Neural cell (in vitro differentiated cells): ENCODE results near the gene DUSP18. TPM values are rescaled to one million over a fixed set of nuclear protein-coding genes. Genes with fewer than 3 reads are reported as not detected.

Experiments used
- H2AFZ ChIP-seq: fragments of 200-600, 300-800 bp; sonication (generic), shearing (Covaris generic); 2 replicates; pipeline ENCODE4 v1.6.0; 2014; ENCODE audit warnings: low read depth, mild to moderate bottlenecking, antibody characterized with exemption, low read length, moderate library complexity
- H3F3A ChIP-seq: fragments of 200-600 bp; shearing (Covaris generic); 2 replicates; pipeline ENCODE4 v1.6.1; 2016; ENCODE audit warnings: mild to moderate bottlenecking, moderate library complexity, mixed read lengths, antibody characterized with exemption, low read length; ENCODE audit not compliant: insufficient read depth, poor library complexity, severe bottlenecking
- H3K27ac ChIP-seq: fragments of 200-600, 300-800 bp; sonication (generic), shearing (Covaris generic); 2 replicates; pipeline ENCODE4 v1.5.1; 2014; ENCODE audit warnings: mild to moderate bottlenecking, low read length, moderate library complexity
- H3K27me3 ChIP-seq: fragments of 300-800, 200-600 bp; sonication (generic), shearing (Covaris generic); 2 replicates; pipeline ENCODE4 v1.6.0; 2014; ENCODE audit warnings: mild to moderate bottlenecking, low read depth, low read length, moderate library complexity; ENCODE audit not compliant: insufficient read depth
- H3K36me3 ChIP-seq: fragments of 300-800, 200-600 bp; sonication (generic), shearing (Covaris generic); 2 replicates; pipeline ENCODE4 v1.5.1; 2014; ENCODE audit warnings: mild to moderate bottlenecking, antibody characterized with exemption, low read length, moderate library complexity; ENCODE audit not compliant: insufficient read depth
- H3K4me2 ChIP-seq: fragments of 300-800, 200-600 bp; sonication (generic), shearing (Covaris generic); 2 replicates; pipeline ENCODE4 v1.6.0; 2014; ENCODE audit warnings: mild to moderate bottlenecking, low read length
- H3K4me3 ChIP-seq: fragments of 300-800, 200-600 bp; sonication (generic), shearing (Covaris generic); 2 replicates; pipeline ENCODE4 v1.5.1; 2014; ENCODE audit warnings: mild to moderate bottlenecking, low read length, moderate library complexity
- H3K79me2 ChIP-seq: fragments of 200-600 bp; shearing (Covaris generic); replicated peaks from 2 replicates; pipeline ENCODE4 v1.6.0; 2014; ENCODE audit warnings: mild to moderate bottlenecking, low read length, moderate library complexity; ENCODE audit not compliant: insufficient read depth
- H3K9ac ChIP-seq: fragments of 300-800, 200-600 bp; sonication (generic), shearing (Covaris generic); 2 replicates; pipeline ENCODE4 v1.6.1; 2016; ENCODE audit warnings: mild to moderate bottlenecking, low read length, mixed read lengths
- H3K9me2 ChIP-seq: fragments of 200-600 bp; shearing (Covaris generic); 2 replicates; pipeline ENCODE4 v1.6.1; 2016; ENCODE audit warnings: mild to moderate bottlenecking, low read length, mixed read lengths; ENCODE audit not compliant: insufficient read depth
- H3K9me3 ChIP-seq: fragments of 200-600, 300-800 bp; sonication (generic), shearing (Covaris generic); 2 replicates; pipeline ENCODE4 v1.6.1; 2016; ENCODE audit warnings: mild to moderate bottlenecking, mixed run types, low read length, moderate library complexity, mixed read lengths
- H4K20me1 ChIP-seq: fragments of 200-600 bp; shearing (Covaris generic); 2 replicates; pipeline ENCODE4 v1.6.1; 2016; ENCODE audit warnings: mild to moderate bottlenecking, mixed run types; ENCODE audit not compliant: insufficient read depth
- CTCF ChIP-seq: fragments of 450-650 bp; IDR thresholded peaks from 2 replicates; pipeline ENCODE4 v1.5.1; 2014; ENCODE audit warnings: antibody characterized with exemption, mild to moderate bottlenecking, moderate library complexity; ENCODE audit not compliant: poor library complexity, severe bottlenecking
- EP300 ChIP-seq: fragments of 450-650 bp; conservative IDR thresholded peaks from 2 replicates; pipeline ENCODE4 v1.6.1; 2014; ENCODE audit warnings: antibody characterized with exemption, mild to moderate bottlenecking, moderate library complexity; ENCODE audit not compliant: poor library complexity, severe bottlenecking
- EZH2 ChIP-seq: fragments of 200-600, 300-800 bp; shearing (Covaris generic), sonication (generic); IDR thresholded peaks from 2 replicates; pipeline ENCODE4 v1.6.1; 2014; ENCODE audit warnings: antibody characterized with exemption, low read length, borderline replicate concordance, mild to moderate bottlenecking; ENCODE audit not compliant: insufficient read depth, poor library complexity, severe bottlenecking
- MXI1 ChIP-seq: fragments of 450-650 bp; conservative IDR thresholded peaks from 2 replicates; pipeline ENCODE4 v1.6.1; 2014; ENCODE audit warnings: antibody characterized with exemption, mild to moderate bottlenecking; ENCODE audit not compliant: poor library complexity, severe bottlenecking
- POLR2AphosphoS5 ChIP-seq: IDR thresholded peaks from 2 replicates; pipeline ENCODE4 v1.6.1; 2012
- RAD21 ChIP-seq: fragments of 450-650 bp; conservative IDR thresholded peaks from 2 replicates; pipeline ENCODE4 v1.6.1; 2014; ENCODE audit warnings: antibody characterized with exemption, mild to moderate bottlenecking, moderate library complexity
- REST ChIP-seq: IDR thresholded peaks from 2 replicates; pipeline ENCODE4 v1.6.1; 2012; ENCODE audit warnings: borderline replicate concordance
- SMC3 ChIP-seq: fragments of 450-650 bp; conservative IDR thresholded peaks from 2 replicates; pipeline ENCODE4 v1.6.1; 2014; ENCODE audit warnings: antibody characterized with exemption, mild to moderate bottlenecking, moderate library complexity; ENCODE audit not compliant: poor library complexity
- TAF1 ChIP-seq: IDR thresholded peaks from 2 replicates; pipeline ENCODE4 v1.6.1; 2012; ENCODE audit warnings: low read depth
- polyA minus RNA-seq: library from RNA; depleted of rRNA, polyadenylated mRNA; stranded (reverse); fragments of >200 nt; gene quantifications from 2 replicates; pipeline ENCODE4 v1.2.3, GENCODE V29; 2014
- polyA plus RNA-seq: library from polyadenylated mRNA; depleted of rRNA; stranded (reverse); fragments of >200 nt; gene quantifications from 2 replicates; pipeline ENCODE4 v1.2.3, GENCODE V29; 2014

Gene DUSP18
- polyA plus RNA-seq (18.6 and 22.2 TPM in 2 replicates), polyA minus RNA-seq (38.2 and 41.7 TPM in 2 replicates)

- peak within 1 kb of the TSS; percentile 69 for H3K4me2 ChIP-seq
- no peaks in the 10 kb centered on the region for H3K9me3 ChIP-seq
- no peaks in the 10 kb centered on the region for H3K36me3 ChIP-seq
- H3K4me3 ChIP-seq: peak within 1 kb of the TSS; percentile 79
- H4K20me1 ChIP-seq: no peaks in the 10 kb centered on the region
- peak within 1 kb of the TSS; percentile 68 for H3K9ac ChIP-seq
- peaks cover 7% of the 10 kb centered on the region for H3K79me2 ChIP-seq
- no peaks in the 10 kb centered on the region for H3F3A ChIP-seq
- TF ChIP-seq MXI1 (peak; percentile 86), REST (no peak), CTCF (peak; percentile 56), EZH2 (no peak), POLR2AphosphoS5 (peak; percentile 90), RAD21 (peak; percentile 56), SMC3 (peak; percentile 59), TAF1 (no peak), EP300 (peak; percentile 44)
- peak within 1 kb of the TSS; percentile 41 for H2AFZ ChIP-seq
- H3K27me3 ChIP-seq: no peaks in the 10 kb centered on the region
- H3K9me2 ChIP-seq: no peaks in the 10 kb centered on the region
- H3K27ac ChIP-seq: peak within 1 kb of the TSS; percentile 48
Observed at GRCh38 chr22:30667494-30668385, at the start of gene DUSP18. TSS of gene DUSP18 (minus strand) at chr22:30667875. CDS start at chr22:30664003, 3,872 bp downstream.

GRCh38 chr22:30714062-30714461 is 46.4 kb upstream of the DUSP18 start:
- Histone ChIP-seq H3K36me3 (no peaks in the 10 kb centered on the region), H3K9ac (no peak overlapping the region), H3K27ac (no peak overlapping the region), H3K27me3 (no peaks in the 10 kb centered on the region), H3K9me3 (peaks cover 5% of the 10 kb centered on the region), H2AFZ (no peak overlapping the region), H4K20me1 (no peaks in the 10 kb centered on the region), H3K79me2 (no peaks in the 10 kb centered on the region), H3K4me3 (no peak overlapping the region), H3K9me2 (no peaks in the 10 kb centered on the region), H3F3A (no peaks in the 10 kb centered on the region), H3K4me2 (no peak overlapping the region)
- TF ChIP-seq SMC3: no peak
- no peak for TF ChIP-seq RAD21
